GM12865 (cell line): Measurements from ENCODE around the gene CORO1A.
"Not testable (repeated sequence)": the region's sequence is repeated elsewhere in the genome, so short reads cannot be mapped to it uniquely, and the experiment has no call there.

ENCODE experiments used
- DNase-seq: peaks from one replicate; pipeline ENCODE4 v3.0.0; 2010; ENCODE audit warnings: low read depth
- H3K4me3 ChIP-seq: 2 replicates; pipeline ENCODE4 v1.5.1; 2011; ENCODE audit warnings: mild to moderate bottlenecking, low read depth, low read length, control low read depth
- TF ChIP-seq, protein P1 (sequence below): IDR thresholded peaks from 2 replicates; pipeline ENCODE4 v1.5.1; 2011; ENCODE audit warnings: low read length, control low read depth, low read depth, inconsistent platforms; ENCODE audit not compliant: insufficient read depth; ENCODE audit errors: missing control alignments

Gene CORO1A

DNA sequence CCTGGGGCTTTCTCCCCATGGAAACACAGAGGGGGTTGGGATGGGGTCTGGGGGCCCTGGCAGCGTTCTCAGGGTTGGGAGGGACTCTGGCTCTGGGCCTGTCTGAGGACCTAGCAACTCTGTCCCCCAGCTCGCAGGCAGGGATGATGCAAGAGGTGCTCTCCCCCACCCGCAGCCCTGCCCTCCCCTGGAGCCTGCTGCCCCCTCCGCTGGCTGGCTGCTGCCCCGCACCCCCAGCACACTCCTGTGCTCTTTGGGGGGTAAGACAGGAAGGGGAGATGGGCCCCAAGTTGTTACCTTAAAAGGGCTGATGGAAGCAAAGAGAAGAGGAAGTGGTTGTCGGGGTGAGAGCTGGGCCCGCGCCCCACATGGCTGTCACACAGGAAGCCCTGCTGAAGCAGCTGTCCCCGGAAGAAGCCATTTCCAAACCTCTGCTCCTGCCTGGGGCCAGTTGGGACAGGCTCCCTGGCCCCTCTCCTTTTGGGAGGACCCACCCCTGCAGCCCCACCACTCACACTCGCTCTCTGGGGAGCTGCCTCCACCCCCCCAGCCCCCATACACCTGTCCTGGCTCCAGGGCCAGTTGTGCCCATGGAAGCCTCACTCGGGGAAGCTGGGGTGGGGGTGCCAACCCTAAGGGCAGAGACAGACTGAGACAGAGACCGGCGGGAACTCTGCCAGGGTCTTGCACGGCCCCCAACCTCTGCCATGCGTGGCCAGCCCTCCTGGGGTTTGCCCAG lies 2.5 kb downstream of the CORO1A start:
- DNase-seq, result peak; percentile 98
- TF ChIP-seq, protein P1, sequence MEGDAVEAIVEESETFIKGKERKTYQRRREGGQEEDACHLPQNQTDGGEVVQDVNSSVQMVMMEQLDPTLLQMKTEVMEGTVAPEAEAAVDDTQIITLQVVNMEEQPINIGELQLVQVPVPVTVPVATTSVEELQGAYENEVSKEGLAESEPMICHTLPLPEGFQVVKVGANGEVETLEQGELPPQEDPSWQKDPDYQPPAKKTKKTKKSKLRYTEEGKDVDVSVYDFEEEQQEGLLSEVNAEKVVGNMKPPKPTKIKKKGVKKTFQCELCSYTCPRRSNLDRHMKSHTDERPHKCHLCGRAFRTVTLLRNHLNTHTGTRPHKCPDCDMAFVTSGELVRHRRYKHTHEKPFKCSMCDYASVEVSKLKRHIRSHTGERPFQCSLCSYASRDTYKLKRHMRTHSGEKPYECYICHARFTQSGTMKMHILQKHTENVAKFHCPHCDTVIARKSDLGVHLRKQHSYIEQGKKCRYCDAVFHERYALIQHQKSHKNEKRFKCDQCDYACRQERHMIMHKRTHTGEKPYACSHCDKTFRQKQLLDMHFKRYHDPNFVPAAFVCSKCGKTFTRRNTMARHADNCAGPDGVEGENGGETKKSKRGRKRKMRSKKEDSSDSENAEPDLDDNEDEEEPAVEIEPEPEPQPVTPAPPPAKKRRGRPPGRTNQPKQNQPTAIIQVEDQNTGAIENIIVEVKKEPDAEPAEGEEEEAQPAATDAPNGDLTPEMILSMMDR, result no peak
- H3K4me3 ChIP-seq, result peak overlapping the region; percentile 83

DNA sequence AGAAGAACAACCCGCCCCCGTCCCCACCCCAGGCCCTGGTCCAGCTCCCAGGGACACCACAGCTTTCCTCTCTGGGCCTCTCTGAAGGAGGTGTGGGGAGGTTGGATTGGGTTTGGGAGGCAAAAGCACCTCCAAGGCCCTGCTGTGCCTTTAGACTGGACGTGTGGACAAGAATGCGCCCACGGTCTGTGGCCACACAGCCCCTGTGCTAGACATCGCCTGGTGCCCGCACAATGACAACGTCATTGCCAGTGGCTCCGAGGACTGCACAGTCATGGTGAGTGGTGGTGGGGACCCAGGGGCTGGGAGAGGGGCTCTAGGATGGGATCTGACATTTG lies 3.0 kb downstream of the CORO1A start:
- H3K4me3 ChIP-seq, result peak overlapping the region; percentile 83
- DNase-seq, result no peak
- TF ChIP-seq, protein P1, result no peak

DNA sequence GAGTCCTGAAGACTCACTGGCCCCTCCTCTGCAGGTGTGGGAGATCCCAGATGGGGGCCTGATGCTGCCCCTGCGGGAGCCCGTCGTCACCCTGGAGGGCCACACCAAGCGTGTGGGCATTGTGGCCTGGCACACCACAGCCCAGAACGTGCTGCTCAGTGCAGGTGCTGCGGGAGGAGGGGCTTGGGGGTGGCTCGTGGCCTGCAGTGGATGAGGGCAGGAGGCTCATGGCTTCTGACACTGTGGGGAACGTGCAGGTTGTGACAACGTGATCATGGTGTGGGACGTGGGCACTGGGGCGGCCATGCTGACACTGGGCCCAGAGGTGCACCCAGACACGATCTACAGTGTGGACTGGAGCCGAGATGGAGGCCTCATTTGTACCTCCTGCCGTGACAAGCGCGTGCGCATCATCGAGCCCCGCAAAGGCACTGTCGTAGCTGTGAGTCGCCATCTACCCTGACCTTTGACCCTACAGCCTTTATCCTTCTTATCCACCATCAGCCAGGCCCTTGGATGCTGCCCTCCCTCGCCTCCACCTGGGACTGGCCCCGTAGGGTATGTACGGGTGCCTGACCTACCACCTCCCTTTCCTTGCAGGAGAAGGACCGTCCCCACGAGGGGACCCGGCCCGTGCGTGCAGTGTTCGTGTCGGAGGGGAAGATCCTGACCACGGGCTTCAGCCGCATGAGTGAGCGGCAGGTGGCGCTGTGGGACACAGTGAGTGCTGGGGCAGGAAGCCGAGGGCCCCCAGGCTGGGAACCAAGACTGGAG lies 3.6 kb downstream of the CORO1A start:
- TF ChIP-seq, protein P1, result peak; percentile 96
- H3K4me3 ChIP-seq, result peak overlapping the region; percentile 83
- peak; percentile 89 for DNase-seq

DNA sequence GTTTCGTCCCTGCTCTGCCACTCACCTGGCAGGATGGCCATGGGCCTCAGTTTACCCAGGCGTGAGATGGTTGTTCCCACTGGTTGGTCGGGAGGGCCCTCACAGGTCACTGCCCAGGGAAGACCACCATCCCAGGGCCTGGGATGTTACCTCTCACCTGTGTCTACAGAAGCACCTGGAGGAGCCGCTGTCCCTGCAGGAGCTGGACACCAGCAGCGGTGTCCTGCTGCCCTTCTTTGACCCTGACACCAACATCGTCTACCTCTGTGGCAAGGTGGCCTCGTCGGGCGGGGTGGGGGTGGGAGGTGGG lies 4.1 kb downstream of the CORO1A start:
- no peak for DNase-seq
- TF ChIP-seq, protein P1, result no peak
- peak overlapping the region; percentile 83 for H3K4me3 ChIP-seq

DNA sequence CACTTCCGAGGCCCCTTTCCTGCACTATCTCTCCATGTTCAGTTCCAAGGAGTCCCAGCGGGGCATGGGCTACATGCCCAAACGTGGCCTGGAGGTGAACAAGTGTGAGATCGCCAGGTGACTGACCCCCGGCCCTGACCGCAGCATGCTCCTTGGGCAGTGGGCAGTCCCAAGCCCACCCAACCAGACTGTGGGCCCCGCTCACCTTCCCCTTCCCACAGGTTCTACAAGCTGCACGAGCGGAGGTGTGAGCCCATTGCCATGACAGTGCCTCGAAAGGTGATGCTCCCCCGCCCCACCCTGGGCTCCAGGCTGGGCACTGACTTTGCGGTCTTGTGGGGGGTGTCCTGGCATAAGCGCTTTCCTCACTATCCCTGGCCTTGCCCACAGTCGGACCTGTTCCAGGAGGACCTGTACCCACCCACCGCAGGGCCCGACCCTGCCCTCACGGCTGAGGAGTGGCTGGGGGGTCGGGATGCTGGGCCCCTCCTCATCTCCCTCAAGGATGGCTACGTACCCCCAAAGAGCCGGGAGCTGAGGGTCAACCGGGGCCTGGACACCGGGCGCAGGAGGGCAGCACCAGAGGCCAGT lies 4.7 kb downstream of the CORO1A start:
- TF ChIP-seq, protein P1, result no peak
- peak overlapping the region; percentile 83; the same call in 1 of the 2 replicates for H3K4me3 ChIP-seq
- peak; percentile 26 for DNase-seq

DNA sequence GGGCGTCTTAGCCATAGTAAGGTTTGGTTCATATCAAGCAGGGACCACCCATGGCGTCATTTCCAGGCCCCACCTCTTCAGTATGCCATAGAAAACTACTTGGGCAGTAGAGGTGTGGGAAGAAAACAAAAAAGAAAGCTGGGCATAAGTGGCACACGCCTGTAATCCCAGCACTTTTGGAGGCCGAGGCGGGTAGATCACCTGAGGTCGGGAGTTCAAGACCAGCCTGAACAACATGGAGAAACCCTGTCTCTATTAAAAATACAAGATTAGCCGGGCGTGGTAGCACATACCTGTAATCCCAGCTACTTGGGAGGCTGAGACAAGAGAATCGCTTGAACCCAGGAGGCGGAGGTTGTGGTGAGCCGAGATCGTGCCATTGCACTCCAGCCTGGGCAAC lies 7.8 kb downstream of the CORO1A start:
- H3K4me3 ChIP-seq, DNase-seq: not testable (repeated sequence)

DNA sequence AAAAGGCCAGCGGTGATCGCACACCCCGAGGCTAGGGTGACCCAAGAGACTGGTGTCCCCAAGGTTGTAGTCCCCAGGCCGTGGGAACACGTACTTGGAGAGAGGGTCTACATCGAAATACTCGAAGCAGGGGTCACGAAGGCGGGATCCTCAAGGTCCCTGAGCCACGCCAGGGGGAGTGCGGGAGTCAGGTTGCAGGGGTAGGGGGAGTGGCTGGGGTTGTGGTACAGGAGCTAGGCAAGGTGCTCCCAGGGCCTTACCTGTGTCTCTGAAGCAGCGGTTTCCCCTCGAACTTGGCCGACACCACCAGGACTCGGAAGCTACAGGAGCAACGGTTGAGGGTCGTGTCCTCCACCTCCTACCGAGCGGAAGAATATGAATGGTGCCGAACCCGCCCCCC lies 9.7 kb downstream of the CORO1A start:
- H3K4me3 ChIP-seq, DNase-seq: not testable (repeated sequence)

DNA sequence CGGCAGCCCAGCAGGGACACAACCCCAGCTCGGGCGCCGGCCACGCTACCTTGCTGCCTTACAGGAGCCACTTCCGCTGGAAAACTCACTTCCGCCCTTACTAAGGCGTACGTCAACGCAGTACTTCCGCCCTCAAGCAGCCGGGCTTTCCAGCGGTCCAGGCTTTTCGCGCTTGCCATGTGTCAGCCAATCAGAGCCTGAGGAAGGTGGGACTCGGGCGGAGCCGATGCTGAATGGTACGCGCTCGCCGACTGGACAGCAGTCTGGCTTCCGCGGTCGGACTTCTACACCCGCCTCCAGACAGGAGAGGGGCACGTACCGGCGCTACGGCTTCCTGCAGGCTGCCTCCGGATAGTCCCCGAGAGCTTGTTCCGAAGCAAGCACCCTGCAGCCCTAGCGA lies 10.2 kb downstream of the CORO1A start, which contains the start of the genes BOLA2B and SLX1A:
Gene BOLA2B, minus strand, starts transcription at position 52 of the 400 bp plus-strand sequence. CDS start 71 bp downstream, outside the sequence.
Gene SLX1A, plus strand, starts transcription at position 261 of the 400 bp plus-strand sequence. CDS start 210 bp downstream, outside the sequence.
- peak within 1 kb of the TSS; percentile 42 for H3K4me3 ChIP-seq
- not testable (repeated sequence) for DNase-seq

DNA sequence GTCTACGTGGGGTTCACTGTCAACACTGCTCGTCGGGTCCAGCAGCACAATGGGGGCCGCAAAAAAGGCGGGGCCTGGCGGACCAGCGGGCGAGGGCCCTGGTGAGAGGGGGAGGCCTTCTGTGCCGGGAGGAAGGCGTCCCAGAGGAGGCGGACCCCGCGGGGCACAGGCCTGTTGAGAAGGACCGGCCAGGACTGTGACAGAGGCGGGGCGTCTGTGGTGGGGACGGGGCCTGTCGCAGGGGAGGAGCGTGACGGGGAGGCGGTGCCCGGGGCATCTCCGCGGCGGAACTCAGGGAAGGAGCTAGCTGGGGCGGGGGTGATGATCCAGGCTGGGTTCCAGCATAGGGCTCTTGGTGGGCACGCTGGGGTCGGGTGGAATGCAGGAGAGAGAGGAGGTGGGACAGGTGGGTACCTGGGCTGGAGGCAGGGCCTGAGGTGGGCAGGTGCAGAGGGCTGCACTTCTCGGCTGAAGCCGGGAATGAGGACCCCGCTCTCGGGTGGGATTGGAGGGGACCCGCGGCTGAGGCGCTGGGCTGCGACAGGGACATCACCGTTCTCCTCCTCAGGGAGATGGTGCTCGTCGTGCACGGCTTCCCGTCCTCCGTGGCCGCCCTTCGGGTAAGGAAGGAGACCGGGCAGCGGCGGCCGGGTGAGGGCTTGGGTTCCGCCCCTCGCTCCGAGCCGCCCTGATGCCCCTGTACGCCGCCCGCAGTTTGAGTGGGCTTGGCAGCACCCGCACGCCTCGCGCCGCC lies 10.9 kb downstream of the CORO1A start:
- not testable (repeated sequence) for DNase-seq
- peak overlapping the region; percentile 42 for H3K4me3 ChIP-seq

DNA sequence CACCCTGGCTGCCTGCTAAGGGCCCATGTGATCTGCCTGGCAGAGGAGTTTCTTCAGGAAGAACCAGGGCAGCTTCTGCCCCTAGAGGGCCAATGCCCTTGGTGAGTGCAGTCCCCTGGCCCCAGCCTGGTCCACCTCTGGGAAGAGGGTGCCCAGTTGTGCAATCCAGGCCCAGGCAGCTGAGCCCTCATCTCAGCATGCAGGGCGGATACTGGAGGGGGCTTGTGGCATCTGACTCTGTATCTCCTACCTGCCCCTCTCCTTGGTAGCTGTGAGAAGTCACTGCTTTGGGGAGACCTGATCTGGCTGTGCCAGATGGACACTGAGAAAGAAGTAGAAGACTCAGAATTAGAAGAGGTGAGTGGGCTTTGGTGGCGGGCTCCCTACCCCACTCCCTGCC lies 13.6 kb downstream of the CORO1A start:
- DNase-seq, H3K4me3 ChIP-seq: not testable (repeated sequence)

DNA sequence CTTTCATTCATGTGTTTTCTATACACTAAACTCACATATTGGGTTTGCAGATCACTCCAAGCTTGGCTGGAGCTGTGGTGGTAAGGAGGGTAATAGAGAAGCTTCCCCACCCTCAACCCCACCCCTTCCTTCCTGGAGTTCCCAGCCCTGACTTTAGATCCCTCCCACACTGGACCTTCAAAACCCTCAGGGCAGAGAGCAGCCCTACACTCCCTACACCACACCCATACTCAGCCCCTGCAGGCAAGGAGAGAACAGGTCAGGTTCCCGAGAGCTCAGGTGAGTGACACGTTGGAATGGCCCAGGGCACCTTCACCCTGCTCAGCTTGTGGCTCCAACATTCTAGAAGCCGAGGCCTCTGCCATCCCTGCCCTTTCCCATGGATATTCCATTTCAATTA lies 15.6 kb downstream of the CORO1A start, which contains the start of gene SULT1A3:
Gene SULT1A3, plus strand, starts transcription at position 207 of the 400 bp plus-strand sequence. CDS start 1,474 bp downstream, outside the sequence.
- not testable (repeated sequence) for DNase-seq

More for the DNA sequence above, 15.6 kb downstream of the CORO1A start, which contains the start of gene SULT1A3:
- not testable (repeated sequence) for H3K4me3 ChIP-seq
